Hepatocyte (in vitro differentiated cells): Measurements from ENCODE around the gene PTPRN2. TPM values are rescaled to one million over a fixed set of nuclear protein-coding genes. Genes with fewer than 3 reads are reported as not detected.

Experiments
- DNase-seq: peaks from one replicate; pipeline ENCODE4 v3.0.0-alpha.2; 2016; ENCODE audit warnings: low spot score
- H2AFZ ChIP-seq: fragments of 200-600 bp; sonication (generic); 2 replicates; pipeline ENCODE4 v1.6.0; 2016; ENCODE audit warnings: antibody characterized with exemption, mild to moderate bottlenecking
- H3K27ac ChIP-seq: fragments of 200-600 bp; sonication (generic); 2 replicates; pipeline ENCODE4 v1.5.1; 2016; ENCODE audit warnings: mild to moderate bottlenecking
- H3K27me3 ChIP-seq: fragments of 200-600 bp; sonication (generic); 2 replicates; pipeline ENCODE4 v1.6.1; 2016
- H3K36me3 ChIP-seq: fragments of 200-600 bp; sonication (generic); replicated peaks from 2 replicates; pipeline ENCODE4 v1.5.1; 2016; ENCODE audit warnings: low read depth; ENCODE audit not compliant: insufficient read depth
- H3K4me1 ChIP-seq: fragments of 200-600 bp; sonication (generic); 2 replicates; pipeline ENCODE4 v1.5.1; 2016; ENCODE audit warnings: mild to moderate bottlenecking, moderate library complexity; ENCODE audit not compliant: insufficient read depth
- H3K4me2 ChIP-seq: fragments of 200-600 bp; sonication (generic); 2 replicates; pipeline ENCODE4 v1.6.0; 2016
- H3K4me3 ChIP-seq: fragments of 200-600 bp; sonication (generic); 2 replicates; pipeline ENCODE4 v1.5.1; 2016; ENCODE audit warnings: mild to moderate bottlenecking
- H3K79me2 ChIP-seq: fragments of 200-600 bp; sonication (generic); 2 replicates; pipeline ENCODE4 v1.6.0; 2017; ENCODE audit warnings: mild to moderate bottlenecking
- H3K9me2 ChIP-seq: fragments of 200-600 bp; sonication (generic); replicated peaks from 2 replicates; pipeline ENCODE4 v1.6.0; 2017; ENCODE audit warnings: mild to moderate bottlenecking; ENCODE audit not compliant: insufficient read depth
- H3K9me3 ChIP-seq: fragments of 200-600 bp; sonication (generic); 2 replicates; pipeline ENCODE4 v1.5.1; 2016; ENCODE audit warnings: low read depth, mild to moderate bottlenecking
- H4K20me1 ChIP-seq: fragments of 200-600 bp; sonication (generic); 2 replicates; pipeline ENCODE4 v1.6.0; 2016; ENCODE audit warnings: mild to moderate bottlenecking; ENCODE audit not compliant: insufficient read depth, poor library complexity, severe bottlenecking
- EZH2 ChIP-seq: fragments of 200-600 bp; sonication (generic); IDR thresholded peaks from 2 replicates; pipeline ENCODE4 v1.6.1; 2016; ENCODE audit warnings: antibody characterized with exemption, mild to moderate bottlenecking, borderline replicate concordance
- EZH2phosphoT487 ChIP-seq: fragments of 200-600 bp; sonication (generic); IDR thresholded peaks from one replicate; pipeline ENCODE4 v1.6.1; 2018; ENCODE audit warnings: antibody characterized with exemption, mild to moderate bottlenecking, low read depth, moderate library complexity; ENCODE audit not compliant: unreplicated experiment, severe bottlenecking
- WGBS: methylation state at CpG from one replicate; pipeline ENCODE4 v1.1.6; 2016; ENCODE audit warnings: low lambda C conversion rate; ENCODE audit errors: missing lambda C conversion rate; 5-methylcytosine and 5-hydroxymethylcytosine counted together
- polyA plus RNA-seq: library from polyadenylated mRNA; unstranded; fragments of >200 nt; fragmentation: Nextera tagmentation; extraction: Ambion mirVana; gene quantifications from 2 replicates; pipeline ENCODE4 v1.2.1, GENCODE V29; 2016
- total RNA-seq: library from RNA; depleted of rRNA; stranded (reverse); fragments of >200 nt; gene quantifications from 2 replicates; pipeline ENCODE4 v1.2.3, GENCODE V29; 2014
- TF ChIP-seq, protein P1 (sequence below): fragments of 200-600 bp; sonication (generic); IDR thresholded peaks from 2 replicates; pipeline ENCODE4 v1.5.1; 2016; ENCODE audit warnings: antibody characterized with exemption, mild to moderate bottlenecking; ENCODE audit not compliant: poor library complexity

Gene PTPRN2
- total and polyA plus RNA-seq, 2 experiments from 2014 or later, result 2.1 to 3.3 TPM

DNA sequence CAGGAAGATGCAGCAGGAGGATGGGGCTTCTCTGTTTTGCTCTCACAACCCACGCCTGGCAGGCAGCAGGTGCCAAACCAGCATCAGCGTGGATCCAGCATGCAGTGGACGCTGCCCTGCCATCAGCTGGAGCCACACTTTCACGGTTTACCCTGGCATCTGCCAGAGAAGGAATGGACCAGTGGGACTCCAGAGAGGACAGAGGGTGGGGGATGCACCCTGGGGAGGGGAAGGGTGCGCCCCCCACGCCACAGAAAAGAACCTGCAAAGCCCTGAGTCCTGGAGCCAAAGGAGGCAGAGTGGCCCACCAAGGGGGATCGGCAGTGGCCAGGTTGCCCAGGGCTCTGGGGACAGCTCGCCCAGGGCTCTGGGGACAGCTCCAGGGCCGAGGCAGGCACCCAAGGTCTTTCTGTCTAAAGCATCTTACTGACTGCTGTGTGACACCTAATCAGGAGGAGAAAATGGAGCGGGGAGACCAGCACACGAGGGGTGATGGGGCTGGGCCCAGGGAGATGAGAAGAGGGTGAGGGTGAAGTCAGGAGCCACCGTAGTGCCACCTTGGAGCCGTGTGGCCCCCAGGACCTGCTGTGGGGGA, 1025.7 kb downstream of the PTPRN2 start:
- Histone ChIP-seq H3K36me3 (no peaks in the 10 kb centered on the region), H2AFZ (no peak overlapping the region), H3K79me2 (no peaks in the 10 kb centered on the region), H3K4me3 (no peak overlapping the region), H3K4me1 (no peaks in the 10 kb centered on the region), H3K4me2 (no peak overlapping the region), H3K9me2 (no peaks in the 10 kb centered on the region), H3K27me3 (no peaks in the 10 kb centered on the region), H3K27ac (no peak overlapping the region), H4K20me1 (no peaks in the 10 kb centered on the region), H3K9me3 (no peaks in the 10 kb centered on the region)
- 95% methylated on average over 12 of the region's 13 CpGs for WGBS
- DNase-seq, result no peak
- TF ChIP-seq, protein P1, sequence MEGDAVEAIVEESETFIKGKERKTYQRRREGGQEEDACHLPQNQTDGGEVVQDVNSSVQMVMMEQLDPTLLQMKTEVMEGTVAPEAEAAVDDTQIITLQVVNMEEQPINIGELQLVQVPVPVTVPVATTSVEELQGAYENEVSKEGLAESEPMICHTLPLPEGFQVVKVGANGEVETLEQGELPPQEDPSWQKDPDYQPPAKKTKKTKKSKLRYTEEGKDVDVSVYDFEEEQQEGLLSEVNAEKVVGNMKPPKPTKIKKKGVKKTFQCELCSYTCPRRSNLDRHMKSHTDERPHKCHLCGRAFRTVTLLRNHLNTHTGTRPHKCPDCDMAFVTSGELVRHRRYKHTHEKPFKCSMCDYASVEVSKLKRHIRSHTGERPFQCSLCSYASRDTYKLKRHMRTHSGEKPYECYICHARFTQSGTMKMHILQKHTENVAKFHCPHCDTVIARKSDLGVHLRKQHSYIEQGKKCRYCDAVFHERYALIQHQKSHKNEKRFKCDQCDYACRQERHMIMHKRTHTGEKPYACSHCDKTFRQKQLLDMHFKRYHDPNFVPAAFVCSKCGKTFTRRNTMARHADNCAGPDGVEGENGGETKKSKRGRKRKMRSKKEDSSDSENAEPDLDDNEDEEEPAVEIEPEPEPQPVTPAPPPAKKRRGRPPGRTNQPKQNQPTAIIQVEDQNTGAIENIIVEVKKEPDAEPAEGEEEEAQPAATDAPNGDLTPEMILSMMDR, result no peak
- TF ChIP-seq EZH2, result no peak
- no peak for TF ChIP-seq EZH2phosphoT487

DNA sequence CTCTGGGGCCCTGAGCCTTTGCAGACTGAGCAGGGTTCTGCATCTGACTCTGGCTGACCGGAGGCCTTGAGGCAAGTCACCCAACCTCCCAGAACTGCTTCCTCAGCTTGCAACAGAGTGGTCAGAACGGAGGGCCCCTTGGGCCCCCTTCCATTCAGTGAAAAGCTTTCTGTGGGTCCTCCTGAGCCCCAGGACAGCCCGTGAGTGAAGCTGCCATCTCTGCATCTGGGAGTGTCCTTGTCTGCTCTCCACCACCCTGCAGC, 1026.2 kb downstream of the PTPRN2 start:
- Histone ChIP-seq H3K9me3 (no peaks in the 10 kb centered on the region), H3K79me2 (no peaks in the 10 kb centered on the region), H3K4me3 (no peak overlapping the region), H3K36me3 (no peaks in the 10 kb centered on the region), H3K27me3 (no peaks in the 10 kb centered on the region), H2AFZ (no peak overlapping the region), H3K4me2 (no peak overlapping the region), H3K9me2 (no peaks in the 10 kb centered on the region), H3K4me1 (no peaks in the 10 kb centered on the region), H3K27ac (no peak overlapping the region), H4K20me1 (no peaks in the 10 kb centered on the region)
- DNase-seq, result no peak
- WGBS, result 77% methylated on average over 3 of the region's 3 CpGs
- TF ChIP-seq EZH2phosphoT487, result no peak

GRCh38 chr7:157560710-157561522, 1026.7 kb downstream of the PTPRN2 start:
- Histone ChIP-seq H3K4me1 (no peaks in the 10 kb centered on the region), H3K4me3 (no peak overlapping the region), H2AFZ (no peak overlapping the region), H3K4me2 (no peak overlapping the region), H3K9me2 (no peaks in the 10 kb centered on the region), H3K27me3 (no peaks in the 10 kb centered on the region), H3K79me2 (no peaks in the 10 kb centered on the region), H3K36me3 (no peaks in the 10 kb centered on the region), H3K27ac (no peak overlapping the region), H4K20me1 (no peaks in the 10 kb centered on the region), H3K9me3 (no peaks in the 10 kb centered on the region)
- 94% methylated on average over 23 of the region's 29 CpGs for WGBS
- no peak for DNase-seq
- no peak for TF ChIP-seq EZH2phosphoT487
- TF ChIP-seq, protein P1, result no peak
- no peak for TF ChIP-seq EZH2

DNA sequence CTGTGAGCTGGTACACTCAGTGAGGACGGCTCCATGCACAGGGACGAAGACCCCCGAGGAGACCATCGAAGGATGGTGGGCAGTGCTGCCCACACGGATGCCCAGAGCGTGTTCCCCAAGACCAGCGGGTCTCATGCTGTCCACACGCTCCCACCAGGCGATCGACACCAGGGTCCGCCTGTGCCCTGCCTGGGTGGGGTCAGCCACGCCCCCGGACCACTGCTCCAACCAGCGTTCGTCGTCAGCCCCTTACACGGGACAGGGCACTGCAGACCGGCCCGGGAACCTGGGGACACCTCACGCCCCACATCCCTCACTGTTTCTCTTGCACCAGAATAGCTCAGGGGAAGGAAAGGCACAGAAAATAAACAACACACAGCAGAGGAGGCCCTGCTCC, 1027.4 kb downstream of the PTPRN2 start:
- Histone ChIP-seq H3K9me2 (no peaks in the 10 kb centered on the region), H4K20me1 (no peaks in the 10 kb centered on the region), H2AFZ (no peak overlapping the region), H3K27ac (no peak overlapping the region), H3K79me2 (no peaks in the 10 kb centered on the region), H3K9me3 (no peaks in the 10 kb centered on the region), H3K27me3 (no peaks in the 10 kb centered on the region), H3K4me3 (no peak overlapping the region), H3K4me2 (no peak overlapping the region), H3K4me1 (no peaks in the 10 kb centered on the region), H3K36me3 (no peaks in the 10 kb centered on the region)
- no peak for TF ChIP-seq EZH2phosphoT487
- DNase-seq, result no peak
- WGBS, result 86% methylated on average over 20 of the region's 20 CpGs
